ENCODE measurements around the gene AGAP2.
"Not testable (repeated sequence)": the region's sequence is repeated elsewhere in the genome, so short reads cannot be mapped to it uniquely, and the experiment has no call there.

Gene AGAP2

GRCh38 chr12:57721846-57722608 lies 16.5 kb downstream of the AGAP2 start:
- FAIRE-seq, result not testable (repeated sequence)

- FAIRE-seq, result no peak
These were observed 17.6 kb downstream of the AGAP2 start for GRCh38 chr12:57720606-57721595.

- no peak for FAIRE-seq
These were observed 18.6 kb downstream of the AGAP2 start for GRCh38 chr12:57719777-57720605.

DNA sequence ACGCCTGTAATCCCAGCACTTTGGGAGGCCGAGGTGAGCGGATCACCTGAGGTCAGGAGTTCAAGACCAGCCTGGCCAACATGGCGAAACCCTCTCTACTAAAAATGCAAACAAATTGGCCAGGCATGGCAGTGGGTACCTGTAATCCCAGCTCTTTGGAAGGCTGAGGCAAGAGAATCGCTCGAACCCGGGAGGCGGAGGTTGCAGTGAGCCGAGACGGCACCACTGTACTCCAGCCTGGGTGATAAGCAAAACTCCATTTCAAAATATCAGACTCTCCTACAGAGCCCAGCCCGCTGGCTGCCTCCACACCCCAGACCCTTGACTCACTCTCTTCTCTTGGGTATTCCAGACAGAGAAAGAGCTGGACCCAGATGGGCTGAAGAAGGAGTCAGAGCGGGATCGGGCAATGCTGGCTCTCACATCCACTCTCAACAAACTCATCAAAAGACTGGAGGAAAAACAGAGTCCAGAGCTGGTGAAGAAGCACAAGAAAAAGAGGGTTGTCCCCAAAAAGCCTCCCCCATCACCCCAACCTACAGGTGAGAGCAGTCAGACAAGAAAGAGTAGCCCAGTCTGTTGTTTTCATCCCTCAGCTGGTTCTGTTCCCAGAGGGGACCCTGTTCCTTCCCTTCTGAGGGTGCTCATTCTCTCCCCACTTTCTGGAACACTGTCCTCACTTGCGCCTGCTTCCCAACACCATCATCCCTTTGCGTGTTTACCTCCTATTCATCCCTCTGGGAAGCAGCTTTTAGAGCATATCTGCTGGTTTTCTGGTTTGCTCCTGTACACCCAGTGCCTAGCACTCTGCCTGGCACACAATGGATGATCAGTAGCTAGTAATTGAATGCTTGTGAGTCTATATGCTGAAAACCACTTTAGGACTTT lies 19.7 kb downstream of the AGAP2 start:
- no peak for FAIRE-seq

DNA sequence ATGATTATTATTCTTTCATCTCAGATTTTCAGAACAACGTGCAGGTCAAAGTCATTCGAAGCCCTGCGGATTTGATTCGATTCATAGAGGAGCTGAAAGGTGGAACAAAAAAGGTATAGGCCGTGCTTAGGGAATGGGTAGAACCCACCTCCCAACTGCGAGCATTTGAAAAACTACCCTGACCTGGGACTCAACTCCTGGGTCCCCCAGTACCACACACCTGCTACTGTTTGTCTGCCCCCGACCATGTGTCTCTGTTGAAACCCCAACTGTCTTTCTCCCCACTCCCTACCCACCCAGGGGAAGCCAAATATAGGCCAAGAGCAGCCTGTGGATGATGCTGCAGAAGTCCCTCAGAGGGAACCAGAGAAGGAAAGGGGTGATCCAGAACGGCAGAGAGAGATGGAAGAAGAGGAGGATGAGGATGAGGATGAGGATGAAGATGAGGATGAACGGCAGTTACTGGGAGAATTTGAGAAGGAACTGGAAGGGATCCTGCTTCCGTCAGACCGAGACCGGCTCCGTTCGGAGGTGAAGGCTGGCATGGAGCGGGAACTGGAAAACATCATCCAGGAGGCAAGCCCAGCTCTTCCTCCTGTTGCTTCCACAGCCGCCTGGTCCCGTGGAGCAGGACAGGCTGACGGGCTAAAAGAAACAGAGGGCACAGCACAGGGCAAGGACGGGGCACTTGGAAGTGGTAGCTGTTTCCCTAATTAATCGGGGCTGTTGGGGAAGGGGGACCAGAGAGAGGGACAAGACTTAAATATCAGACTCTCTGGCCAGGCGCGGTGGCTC lies 20.5 kb downstream of the AGAP2 start:
- FAIRE-seq, result no peak

- no peak for FAIRE-seq
These were observed 21.4 kb downstream of the AGAP2 start for GRCh38 chr12:57717131-57717530.

DNA sequence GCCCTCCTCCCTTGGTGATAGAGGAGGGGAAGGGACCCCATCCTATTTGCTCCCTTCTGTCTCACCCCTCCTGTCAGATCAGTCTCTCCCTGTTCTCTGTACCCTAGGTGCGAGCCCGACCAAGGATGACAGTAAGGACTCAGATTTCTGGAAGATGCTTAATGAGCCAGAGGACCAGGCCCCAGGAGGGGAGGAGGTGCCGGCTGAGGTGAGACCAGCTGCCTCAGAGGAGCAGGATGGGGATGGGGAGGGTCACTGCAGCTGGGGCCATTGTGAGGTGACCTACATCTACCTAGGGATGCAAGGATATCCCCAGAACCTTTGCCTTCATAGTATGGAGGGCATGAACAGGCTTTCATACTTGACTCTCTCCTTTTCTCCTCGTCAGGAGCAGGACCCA lies 22.2 kb downstream of the AGAP2 start:
- FAIRE-seq, result no peak

DNA sequence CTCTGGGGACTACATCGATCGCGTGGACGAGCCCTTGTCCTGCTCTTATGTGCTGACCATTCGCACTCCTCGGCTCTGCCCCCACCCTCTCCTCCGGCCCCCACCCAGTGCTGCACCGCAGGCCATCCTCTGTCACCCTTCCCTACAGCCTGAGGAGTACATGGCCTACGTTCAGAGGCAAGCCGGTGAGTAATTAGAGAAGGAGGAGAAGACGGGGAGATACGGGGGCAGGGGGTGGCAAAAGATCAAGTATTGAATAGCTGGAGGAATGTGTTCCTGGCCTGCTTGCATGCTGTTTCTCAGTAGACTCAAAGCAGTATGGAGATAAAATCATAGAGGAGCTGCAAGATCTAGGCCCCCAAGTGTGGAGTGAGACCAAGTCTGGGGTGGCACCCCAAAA lies 22.8 kb downstream of the AGAP2 start:
- no peak for FAIRE-seq

DNA sequence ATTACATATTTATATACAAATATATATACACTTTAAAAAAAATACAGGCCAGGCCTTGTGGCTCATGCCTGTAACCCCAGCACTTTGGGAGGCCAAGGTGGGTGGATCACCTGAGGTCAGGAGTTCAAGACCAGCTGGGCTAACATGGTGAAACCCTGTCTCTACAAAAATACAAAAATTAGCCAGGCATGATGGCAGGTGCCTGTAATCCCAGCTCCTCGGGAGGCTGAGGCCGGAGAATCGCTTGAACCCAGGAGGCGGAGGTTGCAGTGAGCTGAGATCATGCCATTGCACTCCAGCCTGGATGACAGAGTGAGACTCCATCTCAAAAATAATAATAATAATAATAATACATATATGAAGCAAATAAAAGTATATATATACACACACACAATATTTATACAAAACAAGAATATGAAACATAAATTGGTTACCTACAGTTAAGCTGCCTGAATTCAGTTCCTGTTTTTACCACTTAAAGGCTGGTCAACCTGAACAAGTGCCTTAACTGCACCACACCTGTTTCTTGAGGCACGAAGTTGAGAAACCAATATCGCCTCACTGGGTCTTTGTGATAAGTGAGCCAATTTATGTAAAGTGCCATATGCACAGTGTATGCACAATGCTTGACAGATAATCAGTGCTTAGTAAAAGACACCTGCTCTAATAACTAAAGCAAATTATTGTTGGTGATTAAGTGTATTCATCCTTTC lies 23.4 kb downstream of the AGAP2 start:
- not testable (repeated sequence) for FAIRE-seq

DNA sequence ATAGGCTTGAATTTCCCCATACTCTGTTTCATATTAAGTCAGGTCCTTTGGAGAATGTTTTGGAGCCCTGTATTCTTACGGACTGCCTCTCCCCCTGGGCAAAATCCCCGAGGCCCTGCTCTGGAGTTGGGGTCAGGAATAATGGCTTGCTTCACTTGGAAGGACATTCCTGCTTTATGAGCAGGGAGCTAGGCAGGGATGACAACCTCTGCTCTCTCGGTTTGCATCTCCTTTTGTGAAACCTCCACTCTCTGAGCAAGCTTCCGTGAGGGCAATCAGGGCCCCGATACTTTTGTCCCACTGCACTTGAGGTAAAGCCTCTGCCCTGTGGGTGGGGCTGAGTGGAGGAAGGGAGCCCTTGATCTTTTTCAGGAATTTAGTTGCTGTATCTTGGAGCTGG lies 25.3 kb downstream of the AGAP2 start:
- no peak for FAIRE-seq

- FAIRE-seq, result no peak
These were observed 25.8 kb downstream of the AGAP2 start for GRCh38 chr12:57712701-57713100.

GRCh38 chr12:57708296-57708695 lies 30.2 kb downstream of the AGAP2 start:
- FAIRE-seq, result no peak

DNA sequence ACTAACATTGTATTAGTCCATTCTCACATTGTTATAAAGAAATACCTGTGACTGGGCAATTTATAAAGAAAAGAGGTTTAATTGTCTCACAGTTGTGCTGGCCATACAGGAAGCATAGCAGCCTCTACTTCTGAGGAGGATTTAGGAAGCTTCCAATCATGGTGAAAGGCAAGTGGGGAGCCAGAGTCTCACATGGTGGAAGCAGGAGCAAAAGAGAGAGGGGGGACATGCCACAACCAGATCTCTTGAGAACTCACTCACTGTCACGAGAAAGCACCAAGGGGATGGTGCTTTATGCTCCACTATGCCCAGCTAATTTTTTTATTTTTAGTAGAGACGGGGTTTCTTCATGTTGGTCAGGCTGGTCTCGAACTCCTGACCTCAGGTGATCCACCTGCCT lies 31.3 kb downstream of the AGAP2 start:
- no peak for FAIRE-seq

DNA sequence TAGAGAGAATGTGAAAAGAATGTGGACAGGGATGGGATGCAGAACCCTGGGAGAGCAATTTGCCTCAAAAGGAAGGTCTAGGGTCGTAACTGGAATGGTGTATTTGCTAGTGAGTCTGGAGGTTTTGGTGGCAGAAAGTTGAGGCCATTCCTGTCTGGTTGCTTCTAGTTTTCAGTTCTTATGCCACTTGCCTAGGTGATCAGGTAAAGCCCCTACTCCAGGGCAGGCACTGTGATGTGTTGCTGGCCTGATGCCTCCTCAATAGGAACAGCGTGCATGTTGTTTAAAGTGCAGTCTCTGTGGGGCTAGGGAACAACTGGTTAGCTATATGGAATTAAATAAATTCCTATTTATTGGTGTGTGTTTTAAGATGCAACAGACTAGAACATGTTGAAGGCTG lies 38.2 kb downstream of the AGAP2 start:
- no peak for FAIRE-seq

- FAIRE-seq, result no peak
These were observed 40.1 kb downstream of the AGAP2 start for GRCh38 chr12:57698414-57698813.

DNA sequence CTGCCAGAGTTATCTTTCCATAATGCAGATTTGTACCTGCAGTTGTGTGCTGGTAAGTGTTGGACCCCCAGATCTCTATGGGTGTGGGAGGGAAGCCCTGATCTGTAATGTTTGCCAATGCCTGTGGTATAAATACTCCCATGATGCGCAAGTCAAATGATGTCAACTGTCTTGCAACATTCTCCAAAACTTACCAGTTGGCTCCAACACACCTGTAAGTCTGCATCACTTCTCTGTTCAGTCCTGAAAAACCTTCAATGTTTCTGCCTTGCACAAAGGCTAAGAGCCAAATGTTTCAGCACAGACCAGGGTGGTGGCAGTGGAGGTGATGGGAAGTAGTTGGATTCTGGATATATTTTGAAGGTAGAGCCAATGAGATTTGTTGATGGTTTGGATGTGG lies 41.5 kb downstream of the AGAP2 start:
- FAIRE-seq, result no peak

- no peak for FAIRE-seq
These were observed 42.6 kb downstream of the AGAP2 start for GRCh38 chr12:57695770-57696432.

GRCh38 chr12:57694459-57695019 lies 44.0 kb downstream of the AGAP2 start:
- no peak for FAIRE-seq
